AG09309 (cell line): ENCODE results near the gene ZNF710.

ENCODE experiments used
- DNase-seq: peaks from one replicate; pipeline ENCODE4 v3.0.0-alpha.2; 2010; ENCODE audit warnings: low read depth
- H3K4me3 ChIP-seq: 2 replicates; pipeline ENCODE4 v1.5.1; 2011; ENCODE audit warnings: mild to moderate bottlenecking, low read depth, low read length, moderate library complexity; ENCODE audit not compliant: control insufficient read depth
- TF ChIP-seq, protein P1 (sequence below): IDR thresholded peaks from 2 replicates; pipeline ENCODE4 v1.5.1; 2011; ENCODE audit warnings: mild to moderate bottlenecking, low read depth, low read length, inconsistent platforms; ENCODE audit not compliant: insufficient read depth, control insufficient read depth; ENCODE audit errors: missing control alignments

The ZNF710 gene

DNA sequence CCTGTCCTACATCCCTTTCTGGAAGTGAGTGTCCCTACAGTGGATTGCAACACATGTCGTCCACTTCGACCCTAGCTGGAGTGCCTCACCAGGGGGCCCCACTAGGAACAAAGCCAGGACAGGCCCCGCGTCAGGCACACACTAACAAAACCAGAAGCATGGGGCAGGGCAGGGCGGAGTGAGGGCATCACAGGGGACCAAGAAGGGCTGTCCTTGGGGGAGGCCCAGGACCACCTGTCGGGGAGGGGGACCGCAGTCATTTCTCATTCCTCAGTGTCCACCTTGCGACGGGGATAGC, 79.3 kb downstream of the ZNF710 start:
- TF ChIP-seq, protein P1, sequence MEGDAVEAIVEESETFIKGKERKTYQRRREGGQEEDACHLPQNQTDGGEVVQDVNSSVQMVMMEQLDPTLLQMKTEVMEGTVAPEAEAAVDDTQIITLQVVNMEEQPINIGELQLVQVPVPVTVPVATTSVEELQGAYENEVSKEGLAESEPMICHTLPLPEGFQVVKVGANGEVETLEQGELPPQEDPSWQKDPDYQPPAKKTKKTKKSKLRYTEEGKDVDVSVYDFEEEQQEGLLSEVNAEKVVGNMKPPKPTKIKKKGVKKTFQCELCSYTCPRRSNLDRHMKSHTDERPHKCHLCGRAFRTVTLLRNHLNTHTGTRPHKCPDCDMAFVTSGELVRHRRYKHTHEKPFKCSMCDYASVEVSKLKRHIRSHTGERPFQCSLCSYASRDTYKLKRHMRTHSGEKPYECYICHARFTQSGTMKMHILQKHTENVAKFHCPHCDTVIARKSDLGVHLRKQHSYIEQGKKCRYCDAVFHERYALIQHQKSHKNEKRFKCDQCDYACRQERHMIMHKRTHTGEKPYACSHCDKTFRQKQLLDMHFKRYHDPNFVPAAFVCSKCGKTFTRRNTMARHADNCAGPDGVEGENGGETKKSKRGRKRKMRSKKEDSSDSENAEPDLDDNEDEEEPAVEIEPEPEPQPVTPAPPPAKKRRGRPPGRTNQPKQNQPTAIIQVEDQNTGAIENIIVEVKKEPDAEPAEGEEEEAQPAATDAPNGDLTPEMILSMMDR = no peak
- H3K4me3 ChIP-seq = no peak overlapping the region
- no peak for DNase-seq

DNA sequence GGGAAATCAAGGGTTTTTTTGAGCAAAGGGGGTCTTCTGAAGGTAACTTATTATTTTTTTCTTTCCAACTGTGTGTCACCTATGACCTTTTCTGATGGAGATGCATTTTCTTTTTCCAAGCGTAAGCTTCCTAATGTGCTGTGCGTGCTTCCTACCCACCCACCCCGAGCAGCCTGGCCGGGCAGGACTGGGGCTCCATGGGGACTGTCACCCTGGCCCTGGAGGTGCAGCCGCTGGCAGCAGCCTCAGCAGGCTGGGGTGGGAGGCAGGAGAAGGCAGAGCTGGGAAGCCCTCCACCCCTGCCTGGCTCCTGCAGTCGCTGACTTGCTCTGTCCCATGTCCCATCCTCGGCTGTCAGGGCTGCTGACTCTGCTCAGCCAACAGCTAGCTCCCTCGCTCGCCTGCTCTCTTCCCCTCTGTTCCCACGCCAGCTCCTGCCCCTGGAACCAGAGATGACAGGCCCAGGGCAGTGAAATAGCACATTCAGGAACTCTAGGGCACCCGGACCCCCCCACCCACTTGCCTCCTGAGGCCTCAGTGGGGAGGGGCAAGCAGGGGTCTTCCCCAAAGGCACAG, 79.8 kb downstream of the ZNF710 start:
- H3K4me3 ChIP-seq = no peak overlapping the region
- no peak for DNase-seq
- TF ChIP-seq, protein P1 = no peak

DNA sequence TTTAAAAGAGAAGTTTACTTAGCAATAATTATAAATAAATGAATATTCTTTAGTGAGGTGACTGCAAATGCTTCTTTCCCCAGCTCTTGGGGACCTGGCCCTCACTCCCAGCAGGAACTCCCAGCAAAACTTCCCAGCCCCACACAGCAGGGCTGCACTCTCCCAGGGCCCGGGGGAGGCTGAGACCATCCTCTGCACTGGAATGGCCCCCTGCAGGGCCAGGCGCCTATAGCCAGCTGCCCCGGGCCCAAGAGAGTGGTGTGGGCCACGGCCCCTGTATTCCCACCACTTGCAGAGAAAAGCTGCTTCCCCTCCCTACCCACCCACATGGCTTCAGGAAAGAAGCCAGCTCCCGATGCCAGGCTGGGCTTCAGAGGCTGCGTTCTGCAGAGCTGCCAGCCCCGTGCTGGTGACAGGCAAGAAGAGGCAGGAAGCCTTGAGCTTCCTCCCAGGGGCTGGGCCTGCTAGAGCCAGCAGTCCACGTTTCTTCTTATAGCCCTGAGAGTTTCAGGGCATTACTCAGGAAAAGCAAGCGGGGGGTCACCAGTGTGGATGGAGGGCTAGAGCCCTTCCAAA, 81.1 kb downstream of the ZNF710 start:
- no peak for DNase-seq
- H3K4me3 ChIP-seq = no peak overlapping the region
- TF ChIP-seq, protein P1 = no peak

DNA sequence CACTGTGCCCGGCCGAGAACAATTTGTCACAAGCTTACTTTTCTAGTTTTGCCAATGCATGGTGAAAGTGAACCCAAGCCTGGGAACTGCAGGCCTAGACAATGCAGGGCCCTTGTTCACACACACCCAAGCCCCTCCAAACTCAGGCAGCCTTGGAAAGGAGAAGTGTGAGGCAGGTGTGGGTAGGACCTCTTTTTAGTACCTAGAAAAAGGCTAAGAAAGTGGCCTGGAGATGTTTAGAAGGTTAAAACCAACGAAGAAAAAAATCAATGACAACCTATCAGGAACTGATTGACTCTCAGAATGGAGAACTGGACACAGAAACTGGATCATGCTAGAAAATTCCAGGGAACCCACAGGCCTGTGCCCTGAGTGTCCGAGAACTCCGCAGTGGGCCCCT, 82.3 kb downstream of the ZNF710 start:
- H3K4me3 ChIP-seq = no peak overlapping the region
- TF ChIP-seq, protein P1 = no peak
- no peak for DNase-seq

DNA sequence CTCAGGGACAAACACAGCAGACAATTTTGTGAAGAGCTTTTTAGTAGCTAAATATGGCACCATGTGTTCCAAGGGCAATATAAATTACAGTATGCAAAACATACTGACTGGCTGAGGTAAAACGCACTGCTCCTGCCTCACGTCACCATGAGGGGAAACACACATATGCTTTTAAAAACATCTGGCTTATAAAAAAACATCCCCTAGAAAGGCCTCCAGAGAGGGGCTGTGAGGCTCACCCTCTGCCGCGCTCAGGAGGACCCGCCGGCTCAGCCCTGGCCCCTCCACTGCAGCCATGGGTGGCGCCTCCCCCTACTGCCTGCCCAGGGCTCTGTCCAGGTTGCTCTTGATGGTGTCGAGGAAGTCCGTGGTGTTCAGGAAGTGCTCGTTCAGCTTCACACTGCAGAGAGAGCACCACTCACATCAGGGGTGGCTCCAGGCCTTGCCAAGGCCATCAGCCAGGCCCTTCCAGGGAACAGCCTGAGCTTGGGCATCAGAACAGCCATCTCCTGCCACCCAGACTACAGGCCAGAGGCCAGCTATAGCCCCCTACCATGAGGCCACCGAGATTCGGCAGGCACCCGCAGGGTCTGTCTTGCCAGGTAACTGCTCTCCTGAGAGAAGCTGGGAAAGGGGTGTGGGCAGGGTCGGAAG, 83.0 kb downstream of the ZNF710 start:
- H3K4me3 ChIP-seq = no peak overlapping the region
- TF ChIP-seq, protein P1 = no peak
- no peak for DNase-seq

DNA sequence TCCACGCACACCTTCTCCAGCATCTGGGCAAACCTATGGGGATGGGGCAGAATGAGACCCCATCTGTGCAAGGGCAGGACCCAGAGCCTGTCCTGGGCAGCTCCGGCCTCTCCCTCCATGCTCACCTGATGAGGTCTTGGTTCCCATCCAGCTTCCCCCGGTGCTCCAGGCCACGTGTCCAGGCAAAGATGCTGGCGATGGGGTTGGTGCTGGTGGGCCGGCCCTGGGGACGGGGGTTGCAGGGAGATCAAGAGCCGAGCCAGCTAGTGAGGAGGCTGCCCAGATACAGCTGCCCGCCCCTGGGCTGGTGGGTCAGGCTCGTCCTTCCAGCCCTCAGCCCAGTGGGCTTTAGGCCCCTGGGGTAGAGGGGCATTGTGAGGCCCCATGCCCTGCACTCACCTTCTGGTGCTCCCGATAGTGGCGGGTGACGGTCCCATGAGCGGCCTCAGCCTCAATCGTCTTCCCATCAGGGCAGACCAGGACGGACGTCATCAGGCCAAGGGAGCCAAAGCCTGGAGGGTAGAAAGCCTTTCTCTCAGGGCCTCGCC, 83.8 kb downstream of the ZNF710 start:
- no peak overlapping the region for H3K4me3 ChIP-seq
- no peak for DNase-seq
- TF ChIP-seq, protein P1 = no peak
